ENCODE results near the gene SUSD6.

Gene SUSD6

GRCh38 chr14:69703047-69704039 is 91.9 kb downstream of the SUSD6 start:
- TF ChIP-seq CTCF (conservative IDR thresholded peaks at IDR 0.05; ENCODE audit: low read depth), result no peak
- ChIA-PET POLR2A (ENCODE audit: low non-redundant PET) (no interaction called here), CTCF (interaction anchor here (0.6 to 0.7 kb wide), 3 partner anchors 8 to 227 kb away, joined by 3 read pairs; no protein-coding TSS in a partner anchor)
- DNase-seq (ENCODE audit: low spot score), result no peak
- no peak overlapping the region for H3K27ac ChIP-seq

- TF ChIP-seq CTCF (conservative IDR thresholded peaks at IDR 0.05; ENCODE audit: low read depth), result no peak
- no peak for DNase-seq (ENCODE audit: low spot score)
- POLR2A ChIA-PET (ENCODE audit: low non-redundant PET), result no interaction called here
- CTCF ChIA-PET, result interaction anchor here (0.6 kb wide), 1 partner anchor 15 kb away, joined by 3 read pairs; no protein-coding TSS in a partner anchor
- H3K27ac ChIP-seq, result no peak overlapping the region
Measured at GRCh38 chr14:69704319-69704718, 92.9 kb downstream of the SUSD6 start.

GRCh38 chr14:69705706-69706105 is 94.3 kb downstream of the SUSD6 start:
- ChIA-PET POLR2A (ENCODE audit: low non-redundant PET) (no interaction called here), CTCF (no interaction called here)
- no peak for DNase-seq (ENCODE audit: low spot score)
- no peak overlapping the region for H3K27ac ChIP-seq
- TF ChIP-seq CTCF (conservative IDR thresholded peaks at IDR 0.05; ENCODE audit: low read depth), result no peak

- H3K27ac ChIP-seq, result no peak overlapping the region
- ChIA-PET POLR2A (ENCODE audit: low non-redundant PET) (no interaction called here), CTCF (interaction anchor here (0.6 kb wide), 1 partner anchor 214 kb away, joined by 4 read pairs; no protein-coding TSS in a partner anchor)
- no peak for DNase-seq (ENCODE audit: low spot score)
- TF ChIP-seq CTCF (conservative IDR thresholded peaks at IDR 0.05; ENCODE audit: low read depth), result no peak
Measured at GRCh38 chr14:69708049-69708448, 96.7 kb downstream of the SUSD6 start.

GRCh38 chr14:69708586-69709560 is 97.5 kb downstream of the SUSD6 start:
- DNase-seq (ENCODE audit: low spot score), result no peak
- no peak overlapping the region for H3K27ac ChIP-seq
- POLR2A ChIA-PET (ENCODE audit: low non-redundant PET), result no interaction called here
- TF ChIP-seq CTCF (conservative IDR thresholded peaks at IDR 0.05; ENCODE audit: low read depth), result no peak
- CTCF ChIA-PET, result interaction anchor here (0.6 kb wide), 1 partner anchor 215 kb away, joined by 4 read pairs; no protein-coding TSS in a partner anchor

- POLR2A ChIA-PET (ENCODE audit: low non-redundant PET), result interaction anchor here (0.6 kb wide), 1 partner anchor 28 kb away, joined by 8 read pairs; no protein-coding TSS in a partner anchor
- no peak for DNase-seq (ENCODE audit: low spot score)
- H3K27ac ChIP-seq, result no peak overlapping the region
- CTCF ChIA-PET, result interaction anchor here (0.6 kb wide), 1 partner anchor 41 kb away, joined by 4 read pairs; no protein-coding TSS in a partner anchor
- TF ChIP-seq CTCF (conservative IDR thresholded peaks at IDR 0.05; ENCODE audit: low read depth), result no peak
Measured at GRCh38 chr14:69710378-69710777, 99.0 kb downstream of the SUSD6 start.

Measured in RWPE1 (cell line).